ENCODE results near the gene CDIPT. TPM values are rescaled to one million over a fixed set of nuclear protein-coding genes. Genes with fewer than 3 reads are reported as not detected.

Gene CDIPT
- total and polyA plus RNA-seq, 2 of the 13 experiments (the other 11 are each of a cell fraction or from before 2014, with no cell fraction given): 54.9 to 97.5 TPM

- TF ChIP-seq, protein P1, sequence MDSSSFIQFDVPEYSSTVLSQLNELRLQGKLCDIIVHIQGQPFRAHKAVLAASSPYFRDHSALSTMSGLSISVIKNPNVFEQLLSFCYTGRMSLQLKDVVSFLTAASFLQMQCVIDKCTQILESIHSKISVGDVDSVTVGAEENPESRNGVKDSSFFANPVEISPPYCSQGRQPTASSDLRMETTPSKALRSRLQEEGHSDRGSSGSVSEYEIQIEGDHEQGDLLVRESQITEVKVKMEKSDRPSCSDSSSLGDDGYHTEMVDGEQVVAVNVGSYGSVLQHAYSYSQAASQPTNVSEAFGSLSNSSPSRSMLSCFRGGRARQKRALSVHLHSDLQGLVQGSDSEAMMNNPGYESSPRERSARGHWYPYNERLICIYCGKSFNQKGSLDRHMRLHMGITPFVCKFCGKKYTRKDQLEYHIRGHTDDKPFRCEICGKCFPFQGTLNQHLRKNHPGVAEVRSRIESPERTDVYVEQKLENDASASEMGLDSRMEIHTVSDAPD (CRISPR knock-in tag; IDR thresholded peaks at IDR 0.05): no peak
- 0 out of 2 replicates have a peak, but pooled peaks have one; percentile 27 for TF ChIP-seq SP140L (CRISPR knock-in tag; IDR thresholded peaks at IDR 0.05; ENCODE audit: borderline replicate concordance)
- peak; percentile 92 for TF ChIP-seq ZFY (CRISPR knock-in tag; IDR thresholded peaks at IDR 0.05)
- TF ChIP-seq SKI (IDR thresholded peaks at IDR 0.05; ENCODE audit: partially characterized antibody): peak; percentile 73
- TF ChIP-seq CBX2 (IDR thresholded peaks at IDR 0.05; ENCODE audit: low read depth, low read length): no peak
- TF ChIP-seq CBX2 (CRISPR knock-in tag; IDR thresholded peaks at IDR 0.05; ENCODE audit: low read depth): no peak
- TF ChIP-seq, protein P2, sequence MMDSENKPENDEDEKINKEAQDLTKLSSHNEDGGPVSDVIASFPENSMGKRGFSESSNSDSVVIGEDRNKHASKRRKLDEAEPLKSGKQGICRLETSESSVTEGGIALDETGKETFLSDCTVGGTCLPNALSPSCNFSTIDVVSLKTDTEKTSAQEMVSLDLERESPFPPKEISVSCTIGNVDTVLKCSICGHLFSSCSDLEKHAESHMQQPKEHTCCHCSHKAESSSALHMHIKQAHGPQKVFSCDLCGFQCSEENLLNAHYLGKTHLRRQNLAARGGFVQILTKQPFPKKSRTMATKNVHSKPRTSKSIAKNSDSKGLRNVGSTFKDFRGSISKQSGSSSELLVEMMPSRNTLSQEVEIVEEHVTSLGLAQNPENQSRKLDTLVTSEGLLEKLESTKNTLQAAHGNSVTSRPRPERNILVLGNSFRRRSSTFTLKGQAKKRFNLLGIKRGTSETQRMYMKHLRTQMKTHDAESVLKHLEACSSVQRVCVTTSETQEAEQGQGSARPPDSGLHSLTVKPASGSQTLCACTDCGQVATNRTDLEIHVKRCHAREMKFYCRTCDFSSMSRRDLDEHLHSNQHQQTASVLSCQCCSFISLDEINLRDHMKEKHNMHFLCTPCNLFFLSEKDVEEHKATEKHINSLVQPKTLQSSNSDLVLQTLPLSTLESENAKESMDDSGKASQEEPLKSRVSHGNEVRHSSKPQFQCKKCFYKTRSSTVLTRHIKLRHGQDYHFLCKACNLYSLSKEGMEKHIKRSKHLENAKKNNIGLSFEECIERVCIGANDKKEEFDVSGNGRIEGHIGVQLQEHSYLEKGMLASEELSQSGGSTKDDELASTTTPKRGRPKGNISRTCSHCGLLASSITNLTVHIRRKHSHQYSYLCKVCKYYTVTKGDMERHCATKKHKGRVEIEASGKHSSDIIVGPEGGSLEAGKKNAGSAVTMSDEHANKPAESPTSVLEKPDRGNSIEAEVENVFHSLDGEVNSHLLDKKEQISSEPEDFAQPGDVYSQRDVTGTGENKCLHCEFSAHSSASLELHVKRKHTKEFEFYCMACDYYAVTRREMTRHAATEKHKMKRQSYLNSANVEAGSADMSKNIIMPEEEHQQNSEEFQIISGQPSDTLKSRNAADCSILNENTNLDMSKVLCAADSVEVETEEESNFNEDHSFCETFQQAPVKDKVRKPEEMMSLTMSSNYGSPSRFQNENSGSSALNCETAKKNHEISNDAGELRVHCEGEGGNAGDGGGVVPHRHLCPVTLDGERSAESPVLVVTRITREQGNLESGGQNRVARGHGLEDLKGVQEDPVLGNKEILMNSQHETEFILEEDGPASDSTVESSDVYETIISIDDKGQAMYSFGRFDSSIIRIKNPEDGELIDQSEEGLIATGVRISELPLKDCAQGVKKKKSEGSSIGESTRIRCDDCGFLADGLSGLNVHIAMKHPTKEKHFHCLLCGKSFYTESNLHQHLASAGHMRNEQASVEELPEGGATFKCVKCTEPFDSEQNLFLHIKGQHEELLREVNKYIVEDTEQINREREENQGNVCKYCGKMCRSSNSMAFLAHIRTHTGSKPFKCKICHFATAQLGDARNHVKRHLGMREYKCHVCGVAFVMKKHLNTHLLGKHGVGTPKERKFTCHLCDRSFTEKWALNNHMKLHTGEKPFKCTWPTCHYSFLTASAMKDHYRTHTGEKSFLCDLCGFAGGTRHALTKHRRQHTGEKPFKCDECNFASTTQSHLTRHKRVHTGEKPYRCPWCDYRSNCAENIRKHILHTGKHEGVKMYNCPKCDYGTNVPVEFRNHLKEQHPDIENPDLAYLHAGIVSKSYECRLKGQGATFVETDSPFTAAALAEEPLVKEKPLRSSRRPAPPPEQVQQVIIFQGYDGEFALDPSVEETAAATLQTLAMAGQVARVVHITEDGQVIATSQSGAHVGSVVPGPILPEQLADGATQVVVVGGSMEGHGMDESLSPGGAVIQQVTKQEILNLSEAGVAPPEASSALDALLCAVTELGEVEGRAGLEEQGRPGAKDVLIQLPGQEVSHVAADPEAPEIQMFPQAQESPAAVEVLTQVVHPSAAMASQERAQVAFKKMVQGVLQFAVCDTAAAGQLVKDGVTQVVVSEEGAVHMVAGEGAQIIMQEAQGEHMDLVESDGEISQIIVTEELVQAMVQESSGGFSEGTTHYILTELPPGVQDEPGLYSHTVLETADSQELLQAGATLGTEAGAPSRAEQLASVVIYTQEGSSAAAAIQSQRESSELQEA (CRISPR knock-in tag; IDR thresholded peaks at IDR 0.05; ENCODE audit: not compliant biosample characterization): no peak
- TF ChIP-seq ZSCAN21 (CRISPR knock-in tag; IDR thresholded peaks at IDR 0.05; ENCODE audit: borderline replicate concordance): peak; percentile 88; the same call in 1 of the 2 replicates
- TF ChIP-seq ZFP90 (CRISPR knock-in tag; IDR thresholded peaks at IDR 0.05; ENCODE audit: borderline replicate concordance): no peak
- TF ChIP-seq ZNF747 (CRISPR knock-in tag; IDR thresholded peaks at IDR 0.05; ENCODE audit: borderline replicate concordance): peak; percentile 48; the same call in 1 of the 2 replicates
- peak; percentile 86 for TF ChIP-seq ATF1 (CRISPR knock-in tag; IDR thresholded peaks at IDR 0.05)
- no peak for TF ChIP-seq ZNF557 (CRISPR knock-in tag; IDR thresholded peaks at IDR 0.05)
- TF ChIP-seq STAT5B (CRISPR knock-in tag; IDR thresholded peaks at IDR 0.05): no peak
- TF ChIP-seq CCDC6 (CRISPR knock-in tag; IDR thresholded peaks at IDR 0.05): no peak
- peak; percentile 88 for TF ChIP-seq RFXANK (CRISPR knock-in tag; IDR thresholded peaks at IDR 0.05)
- TF ChIP-seq ZC3H13 (CRISPR knock-in tag; IDR thresholded peaks at IDR 0.05): peak; percentile 49; the same call in 1 of the 2 replicates
- TF ChIP-seq ZNF207 (IDR thresholded peaks at IDR 0.05; ENCODE audit: borderline replicate concordance): no peak
- 0 out of 2 replicates have a peak, but pooled peaks have one; percentile 52 for TF ChIP-seq ZNF329 (CRISPR knock-in tag; IDR thresholded peaks at IDR 0.05; ENCODE audit: low read depth)
- TF ChIP-seq, protein P3, sequence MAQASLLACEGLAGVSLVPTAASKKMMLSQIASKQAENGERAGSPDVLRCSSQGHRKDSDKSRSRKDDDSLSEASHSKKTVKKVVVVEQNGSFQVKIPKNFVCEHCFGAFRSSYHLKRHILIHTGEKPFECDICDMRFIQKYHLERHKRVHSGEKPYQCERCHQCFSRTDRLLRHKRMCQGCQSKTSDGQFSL (CRISPR knock-in tag; IDR thresholded peaks at IDR 0.05): no peak
Measured at GRCh38 chr16:29862884-29863668, at the start of gene CDIPT (continued).
